ENCODE measurements around the gene KIF1B. TPM values are rescaled to one million over a fixed set of nuclear protein-coding genes. Genes with fewer than 3 reads are reported as not detected.
A peak's percentile ranks its signal among the peaks of the same experiment; 100 is the strongest.

The KIF1B gene
- total RNA-seq, 1 experiment from 2014 or later, result 22.7 TPM

DNA sequence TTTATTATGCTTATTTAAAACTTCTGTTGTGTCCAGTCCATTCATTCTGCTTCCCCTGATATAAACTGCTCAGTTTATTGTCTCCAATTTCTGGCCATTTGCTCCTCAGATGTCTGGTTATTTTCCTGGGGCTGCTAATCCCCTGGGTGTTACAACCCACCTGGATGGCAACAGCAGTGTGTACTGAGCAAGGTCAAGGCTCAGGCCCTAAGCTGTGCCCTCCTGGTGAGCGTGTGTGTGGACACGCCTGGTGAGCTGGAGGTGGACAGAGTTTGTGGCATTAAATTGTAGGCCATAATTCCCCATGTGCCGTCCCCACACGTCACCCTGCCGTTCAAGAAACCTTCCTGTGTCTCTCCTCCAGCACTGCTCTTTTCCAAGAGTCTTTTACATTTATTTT lies 18.1 kb upstream of the KIF1B start:
- Histone ChIP-seq H3K9me3 (ENCODE audit: insufficient read depth, low read depth) (no peaks in the 10 kb centered on the region), H3K79me2 (ENCODE audit: low read depth) (no peaks in the 10 kb centered on the region), H3K4me1 (replicated peaks; ENCODE audit: insufficient read depth) (peaks cover 3% of the 10 kb centered on the region; the same call in 1 of the 2 replicates), H4K20me1 (ENCODE audit: insufficient read depth) (no peaks in the 10 kb centered on the region), H3K27ac (no peak overlapping the region), H3K4me3 (no peak overlapping the region), H3K36me3 (ENCODE audit: low read depth) (no peaks in the 10 kb centered on the region), H3K9me2 (ENCODE audit: insufficient read depth) (no peaks in the 10 kb centered on the region), H3K4me2 (no peak overlapping the region), H2AFZ (no peak overlapping the region), H3F3A (ENCODE audit: insufficient read depth, low read depth) (no peaks in the 10 kb centered on the region; the same call in 1 of the 2 replicates), H3K27me3 (ENCODE audit: insufficient read depth, low read depth) (no peaks in the 10 kb centered on the region)
- no peak for DNase-seq
- ChIA-PET CTCF (no interaction called here), POLR2A (ENCODE audit: unreplicated experiment) (no interaction called here)
- intact Hi-C loops (cut with micrococcal nuclease; ENCODE audit: unreplicated experiment), result no loop called here
- no peak for TF ChIP-seq EZH2 (IDR thresholded peaks at IDR 0.05; ENCODE audit: low read depth)
- TF ChIP-seq, protein P1, sequence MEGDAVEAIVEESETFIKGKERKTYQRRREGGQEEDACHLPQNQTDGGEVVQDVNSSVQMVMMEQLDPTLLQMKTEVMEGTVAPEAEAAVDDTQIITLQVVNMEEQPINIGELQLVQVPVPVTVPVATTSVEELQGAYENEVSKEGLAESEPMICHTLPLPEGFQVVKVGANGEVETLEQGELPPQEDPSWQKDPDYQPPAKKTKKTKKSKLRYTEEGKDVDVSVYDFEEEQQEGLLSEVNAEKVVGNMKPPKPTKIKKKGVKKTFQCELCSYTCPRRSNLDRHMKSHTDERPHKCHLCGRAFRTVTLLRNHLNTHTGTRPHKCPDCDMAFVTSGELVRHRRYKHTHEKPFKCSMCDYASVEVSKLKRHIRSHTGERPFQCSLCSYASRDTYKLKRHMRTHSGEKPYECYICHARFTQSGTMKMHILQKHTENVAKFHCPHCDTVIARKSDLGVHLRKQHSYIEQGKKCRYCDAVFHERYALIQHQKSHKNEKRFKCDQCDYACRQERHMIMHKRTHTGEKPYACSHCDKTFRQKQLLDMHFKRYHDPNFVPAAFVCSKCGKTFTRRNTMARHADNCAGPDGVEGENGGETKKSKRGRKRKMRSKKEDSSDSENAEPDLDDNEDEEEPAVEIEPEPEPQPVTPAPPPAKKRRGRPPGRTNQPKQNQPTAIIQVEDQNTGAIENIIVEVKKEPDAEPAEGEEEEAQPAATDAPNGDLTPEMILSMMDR (conservative IDR thresholded peaks at IDR 0.05), result no peak
- BruUV-seq (replicated peaks), result no TSS peak

DNA sequence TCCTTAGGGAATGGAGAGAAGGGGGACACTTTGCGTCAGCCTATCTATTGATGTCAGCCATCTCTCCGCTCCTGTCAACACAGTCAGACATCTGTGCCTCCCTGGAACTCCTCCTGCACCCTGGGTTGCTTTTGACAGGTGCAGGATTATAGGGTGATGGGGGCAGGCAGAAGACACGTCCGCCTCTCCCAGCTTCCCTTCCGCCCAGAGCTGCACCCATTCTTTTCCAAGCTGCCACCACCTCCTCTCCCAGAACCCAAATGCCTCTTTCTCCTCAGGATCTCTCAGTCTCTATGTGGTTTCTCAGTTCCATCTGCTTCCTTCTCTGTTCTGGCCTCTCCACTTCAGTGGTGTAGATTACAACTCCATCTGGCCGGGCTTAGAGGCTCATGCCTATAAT lies 17.1 kb upstream of the KIF1B start:
- Histone ChIP-seq H3F3A (ENCODE audit: insufficient read depth, low read depth) (no peaks in the 10 kb centered on the region; the same call in 1 of the 2 replicates), H3K9me2 (ENCODE audit: insufficient read depth) (no peaks in the 10 kb centered on the region), H3K4me2 (no peak overlapping the region), H3K36me3 (ENCODE audit: low read depth) (no peaks in the 10 kb centered on the region), H3K27ac (no peak overlapping the region), H3K4me1 (replicated peaks; ENCODE audit: insufficient read depth) (peaks cover 3% of the 10 kb centered on the region; the same call in 1 of the 2 replicates), H2AFZ (no peak overlapping the region), H3K4me3 (no peak overlapping the region), H3K9me3 (ENCODE audit: insufficient read depth, low read depth) (no peaks in the 10 kb centered on the region), H3K79me2 (ENCODE audit: low read depth) (no peaks in the 10 kb centered on the region), H3K27me3 (ENCODE audit: insufficient read depth, low read depth) (no peaks in the 10 kb centered on the region), H4K20me1 (ENCODE audit: insufficient read depth) (no peaks in the 10 kb centered on the region)
- TF ChIP-seq, protein P1 (conservative IDR thresholded peaks at IDR 0.05), result no peak
- TF ChIP-seq EZH2 (IDR thresholded peaks at IDR 0.05; ENCODE audit: low read depth), result no peak
- ChIA-PET CTCF (no interaction called here), POLR2A (ENCODE audit: unreplicated experiment) (interaction anchor here (0.6 kb wide), 1 partner anchor 238 kb away, joined by 13 read pairs; no protein-coding TSS in a partner anchor)
- no peak for DNase-seq
- no TSS peak for BruUV-seq (replicated peaks)
- intact Hi-C loops (cut with micrococcal nuclease; ENCODE audit: unreplicated experiment), result no loop called here

DNA sequence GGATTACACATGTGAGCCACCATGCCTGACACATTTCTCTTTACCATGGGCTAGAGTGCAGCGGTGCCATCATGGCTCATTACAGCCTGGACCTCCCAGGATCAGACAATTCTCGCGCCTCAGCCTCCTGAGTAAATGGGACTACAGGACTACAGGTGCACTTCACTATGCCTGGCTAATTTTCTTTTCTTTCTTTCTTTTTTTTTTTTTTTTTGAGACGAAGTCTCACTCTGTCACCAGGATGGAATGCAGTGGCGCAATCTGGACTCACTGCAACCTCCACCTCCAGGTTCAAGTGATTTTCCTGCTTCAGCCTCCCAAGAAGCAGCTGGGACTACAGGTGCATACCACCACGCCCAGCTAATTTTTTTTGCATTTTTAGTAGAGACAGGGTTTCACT lies 14.8 kb upstream of the KIF1B start:
- H3K79me2 ChIP-seq (ENCODE audit: low read depth), result no peaks in the 10 kb centered on the region
- peak; percentile 69 to 80 for DNase-seq
- no peak overlapping the region for H3K27ac ChIP-seq
- TF ChIP-seq, protein P1 (conservative IDR thresholded peaks at IDR 0.05), result no peak
- TF ChIP-seq EZH2 (IDR thresholded peaks at IDR 0.05; ENCODE audit: low read depth), result no peak
- no peaks in the 10 kb centered on the region for H3K9me3 ChIP-seq (ENCODE audit: insufficient read depth, low read depth)
- H3K27me3 ChIP-seq (ENCODE audit: insufficient read depth, low read depth), result no peaks in the 10 kb centered on the region
- intact Hi-C loops (cut with micrococcal nuclease; ENCODE audit: unreplicated experiment), result no loop called here
- no TSS peak for BruUV-seq (replicated peaks)
- H3K9me2 ChIP-seq (ENCODE audit: insufficient read depth), result no peaks in the 10 kb centered on the region
- no peak overlapping the region for H3K4me3 ChIP-seq
- H2AFZ ChIP-seq, result no peak overlapping the region
- ChIA-PET POLR2A (ENCODE audit: unreplicated experiment) (interaction anchor here (0.7 kb wide), 1 partner anchor 16 kb away, joined by 3 read pairs; no protein-coding TSS in a partner anchor), CTCF (interaction anchor here (0.7 kb wide), 1 partner anchor 15 kb away, joined by 4 read pairs; the partner anchor contains the start of gene KIF1B)
- H3K4me1 ChIP-seq (replicated peaks; ENCODE audit: insufficient read depth), result peaks cover 3% of the 10 kb centered on the region; the same call in 1 of the 2 replicates
- H4K20me1 ChIP-seq (ENCODE audit: insufficient read depth), result no peaks in the 10 kb centered on the region
- no peaks in the 10 kb centered on the region; the same call in 1 of the 2 replicates for H3F3A ChIP-seq (ENCODE audit: insufficient read depth, low read depth)
- no peaks in the 10 kb centered on the region for H3K36me3 ChIP-seq (ENCODE audit: low read depth)
- 0 out of 2 replicates have a peak overlapping the region, but pooled peaks have one; percentile 16 for H3K4me2 ChIP-seq
